Karpas-422 (cell line): ENCODE data around the gene MT1A. TPM values are rescaled to one million over a fixed set of nuclear protein-coding genes. Genes with fewer than 3 reads are reported as not detected.
"Not testable (repeated sequence)": the region's sequence is repeated elsewhere in the genome, so short reads cannot be mapped to it uniquely, and the experiment has no call there.

Source experiments
- DNase-seq: peaks from one replicate; pipeline ENCODE4 v3.0.0-alpha.2; 2015
- H2AFZ ChIP-seq: fragments of 200-600 bp; sonication (generic); 2 replicates; pipeline ENCODE4 v1.6.1; 2014; ENCODE audit warnings: antibody characterized with exemption, low read length, mixed read lengths
- H3K27ac ChIP-seq: fragments of 200-600 bp; sonication (generic); 2 replicates; pipeline ENCODE4 v1.5.1; 2014; ENCODE audit warnings: mild to moderate bottlenecking, low read length, moderate library complexity
- H3K27me3 ChIP-seq: fragments of 200-600 bp; sonication (generic); 2 replicates; pipeline ENCODE4 v1.6.1; 2014; ENCODE audit warnings: low read length, mixed read lengths
- H3K36me3 ChIP-seq: fragments of 200-600 bp; sonication (generic); 2 replicates; pipeline ENCODE4 v1.6.1; 2014; ENCODE audit warnings: low read length, mixed read lengths; ENCODE audit not compliant: insufficient read depth
- H3K4me1 ChIP-seq: fragments of 200-600 bp; sonication (generic); 2 replicates; pipeline ENCODE4 v1.6.1; 2014; ENCODE audit warnings: mild to moderate bottlenecking, low read length, mixed read lengths
- H3K4me2 ChIP-seq: fragments of 200-600 bp; sonication (generic); 2 replicates; pipeline ENCODE4 v1.6.1; 2014; ENCODE audit warnings: low read length, low read depth, mild to moderate bottlenecking; ENCODE audit not compliant: poor library complexity, severe bottlenecking
- H3K4me3 ChIP-seq: fragments of 200-600 bp; sonication (generic); 2 replicates; pipeline ENCODE4 v1.5.1; 2014; ENCODE audit warnings: mild to moderate bottlenecking, antibody characterized with exemption, low read length, mixed read lengths
- H3K79me2 ChIP-seq: fragments of 200-600 bp; sonication (generic); 2 replicates; pipeline ENCODE4 v1.6.1; 2014; ENCODE audit warnings: mild to moderate bottlenecking, low read length, mixed read lengths
- H3K9ac ChIP-seq: fragments of 200-600 bp; sonication (generic); 2 replicates; pipeline ENCODE4 v1.6.0; 2014; ENCODE audit warnings: low read length
- H3K9me2 ChIP-seq: fragments of 200-600 bp; sonication (generic), shearing (Covaris generic); replicated peaks from 2 replicates; pipeline ENCODE4 v1.6.0; 2014; ENCODE audit warnings: mild to moderate bottlenecking, low read length, moderate library complexity; ENCODE audit not compliant: insufficient read depth
- H3K9me3 ChIP-seq: fragments of 300-700, 200-600 bp; sonication (generic); 2 replicates; pipeline ENCODE4 v1.6.1; 2014; ENCODE audit warnings: low read length, mixed read lengths
- H4K20me1 ChIP-seq: fragments of 200-600 bp; sonication (generic); 2 replicates; pipeline ENCODE4 v1.6.1; 2014; ENCODE audit warnings: mild to moderate bottlenecking, antibody characterized with exemption, low read length, low read depth; ENCODE audit not compliant: insufficient read depth
- total RNA-seq: library from RNA; depleted of rRNA; stranded (reverse); fragments of >200 nt; shearing (Covaris generic); gene quantifications from 2 replicates; pipeline ENCODE4 v1.2.3, GENCODE V29; 2014; ENCODE audit warnings: low replicate concordance

MT1A gene
- total RNA-seq, 1 experiment from 2014 or later: not detected

DNA sequence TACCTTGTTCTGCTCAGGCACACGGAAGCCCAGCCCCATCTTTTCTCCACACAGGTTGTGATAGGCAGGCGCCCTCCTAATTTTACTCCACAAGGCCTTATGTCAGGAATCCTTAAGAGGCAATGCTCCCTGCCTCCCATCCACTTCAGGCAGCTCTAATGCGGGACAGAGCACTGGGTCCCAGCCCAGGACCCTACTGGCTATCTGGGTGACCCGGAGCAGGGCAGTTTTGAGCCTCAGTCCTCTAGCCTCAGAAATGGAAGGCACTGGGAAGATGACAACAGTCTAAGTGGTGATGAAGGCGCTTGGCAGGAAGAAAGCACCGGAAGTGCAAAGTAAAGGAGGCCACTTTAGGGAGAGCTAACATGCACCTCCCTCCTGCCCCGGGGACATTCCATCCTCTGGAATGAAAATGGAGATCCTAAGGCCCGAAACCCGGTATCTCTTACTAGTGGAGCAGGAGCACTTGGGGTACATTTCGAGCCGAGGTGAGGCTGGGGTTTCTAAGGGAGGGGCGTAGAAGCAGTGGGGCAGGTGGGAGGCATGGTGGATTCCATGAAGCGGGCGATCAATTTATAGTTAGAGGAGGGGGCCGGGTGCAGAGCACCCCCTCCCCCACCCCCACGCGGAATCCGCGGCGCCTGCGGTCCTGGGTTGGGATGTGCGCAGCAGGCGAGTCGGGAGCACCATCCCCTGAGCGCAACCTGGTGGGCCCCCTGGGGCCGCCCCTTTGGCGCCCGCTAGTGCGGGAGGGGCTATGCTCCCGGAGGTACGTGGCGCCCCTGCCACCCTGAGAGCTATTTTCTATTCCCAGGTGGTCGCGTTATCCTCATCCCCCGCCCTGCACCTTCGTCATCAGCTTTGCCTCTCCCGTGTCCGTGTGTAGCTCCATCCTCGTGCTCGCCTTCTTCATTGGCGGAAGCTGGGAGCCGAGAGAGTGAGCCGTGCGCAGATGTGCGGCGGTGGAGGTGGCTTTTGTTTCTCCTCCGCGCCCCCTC lies 24.2 kb downstream of the MT1A start:
- no peak for DNase-seq
- no peak overlapping the region for H3K4me3 ChIP-seq
- no peak overlapping the region for H3K9ac ChIP-seq
- no peaks in the 10 kb centered on the region for H3K36me3 ChIP-seq
- H2AFZ ChIP-seq: no peak overlapping the region
- no peaks in the 10 kb centered on the region for H3K79me2 ChIP-seq
- no peaks in the 10 kb centered on the region for H3K9me3 ChIP-seq
- no peak overlapping the region for H3K4me2 ChIP-seq
- no peaks in the 10 kb centered on the region for H4K20me1 ChIP-seq
- no peaks in the 10 kb centered on the region for H3K27me3 ChIP-seq
- no peaks in the 10 kb centered on the region for H3K9me2 ChIP-seq
- H3K27ac ChIP-seq: no peak overlapping the region
- H3K4me1 ChIP-seq: peaks cover 12% of the 10 kb centered on the region

DNA sequence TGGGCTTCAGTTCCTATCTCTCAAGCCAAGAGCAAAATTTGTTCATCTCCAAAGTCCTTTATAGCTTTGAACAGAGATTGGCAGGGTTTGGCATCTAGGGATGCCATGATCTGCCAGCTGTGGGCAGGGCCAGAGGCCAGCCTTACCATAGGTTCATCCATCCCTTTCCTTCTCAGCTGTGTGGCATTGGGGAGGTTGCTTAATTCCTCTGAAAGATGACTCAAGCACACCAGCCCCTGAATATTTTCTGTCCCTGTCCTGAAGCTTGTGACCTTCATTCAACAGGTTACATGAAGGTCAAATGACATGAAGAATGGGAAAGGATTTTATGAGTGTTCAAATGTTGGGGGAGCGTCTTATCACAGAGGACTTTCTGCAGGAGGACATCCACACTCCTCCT lies 26.0 kb downstream of the MT1A start:
- no peaks in the 10 kb centered on the region for H3K9me2 ChIP-seq
- H3K4me2 ChIP-seq: no peak overlapping the region
- no peaks in the 10 kb centered on the region for H3K79me2 ChIP-seq
- no peaks in the 10 kb centered on the region for H4K20me1 ChIP-seq
- DNase-seq: no peak
- no peaks in the 10 kb centered on the region for H3K27me3 ChIP-seq
- H3K4me1 ChIP-seq: peaks cover 3% of the 10 kb centered on the region; the same call in 1 of the 2 replicates
- H3K27ac ChIP-seq: no peak overlapping the region
- H3K9ac ChIP-seq: no peak overlapping the region
- H3K9me3 ChIP-seq: no peaks in the 10 kb centered on the region
- no peak overlapping the region for H2AFZ ChIP-seq
- H3K4me3 ChIP-seq: no peak overlapping the region
- no peaks in the 10 kb centered on the region for H3K36me3 ChIP-seq

- H3K4me1 ChIP-seq, H4K20me1 ChIP-seq, H3K9me2 ChIP-seq, H3K79me2 ChIP-seq, H3K4me2 ChIP-seq, H3K4me3 ChIP-seq, H3K27ac ChIP-seq, H3K27me3 ChIP-seq, H3K9ac ChIP-seq, H2AFZ ChIP-seq, DNase-seq, H3K36me3 ChIP-seq, H3K9me3 ChIP-seq: not testable (repeated sequence)
Measured at GRCh38 chr16:56665286-56666261, 27.1 kb downstream of the MT1A start.

DNA sequence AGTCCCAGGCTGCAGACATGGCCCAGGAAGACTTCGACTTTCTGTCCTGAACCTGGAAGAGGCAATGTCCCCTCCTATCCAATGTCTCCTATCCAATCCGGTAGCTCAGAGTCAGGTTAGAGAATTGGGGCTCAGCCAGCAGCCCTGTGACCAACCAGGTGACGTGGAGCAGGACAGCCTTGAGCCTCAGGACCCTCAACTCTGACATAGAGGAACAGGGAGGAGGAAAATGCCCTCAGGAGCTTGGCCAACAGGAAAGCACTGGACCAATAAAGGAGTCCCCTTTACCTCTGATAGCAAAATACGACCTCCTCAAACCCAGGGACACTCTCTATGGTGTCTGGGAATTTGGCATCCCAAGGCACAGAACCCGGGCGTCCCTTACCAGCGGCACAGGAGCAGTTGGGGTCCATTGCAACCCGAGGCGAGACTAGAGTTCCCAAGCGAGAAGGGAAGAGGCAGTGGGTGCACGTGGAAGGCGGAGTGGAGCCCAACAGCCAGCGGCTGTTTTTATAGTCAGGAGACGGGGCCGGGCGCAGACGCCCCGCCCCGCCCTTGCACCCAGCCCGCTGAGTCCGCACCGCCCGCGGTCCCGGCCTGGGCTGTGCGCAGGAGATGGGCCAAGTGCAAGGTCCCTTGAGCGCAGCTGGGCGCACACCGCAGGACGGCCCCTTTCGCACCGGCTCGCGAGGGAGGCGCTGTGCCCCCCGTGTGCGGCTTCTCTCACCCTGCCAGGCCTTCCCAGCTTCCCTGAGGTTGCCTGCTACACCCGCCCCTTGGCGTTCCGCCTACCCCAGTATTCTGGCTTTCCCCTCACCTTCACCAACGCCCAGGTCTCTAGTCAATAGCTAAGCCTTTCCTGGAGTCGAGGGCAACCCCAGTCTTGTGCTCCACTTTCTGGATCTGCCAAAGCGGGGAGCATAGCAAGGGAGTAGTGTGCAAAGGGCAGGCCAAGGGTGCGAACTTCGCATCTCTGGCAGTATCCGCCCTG lies 29.4 kb downstream of the MT1A start, which contains the start of gene MT1G:
TSS of gene MT1G (minus strand) at position 485 of the 991 bp plus-strand sequence. CDS start at position 413, 72 bp downstream.
- Histone ChIP-seq H4K20me1 (no peaks in the 10 kb centered on the region), H3K79me2 (no peaks in the 10 kb centered on the region), H3K4me2 (no peak within 1 kb of the TSS), H3K4me3 (no peak within 1 kb of the TSS), H3K9me2 (no peaks in the 10 kb centered on the region), H3K4me1 (peaks cover 9% of the 10 kb centered on the region), H3K9ac (no peak within 1 kb of the TSS), H3K27me3 (0 out of 2 replicates have a peak, but pooled peaks cover 2% of the 10 kb centered on the region), H2AFZ (no peak within 1 kb of the TSS), H3K27ac (no peak within 1 kb of the TSS), H3K9me3 (no peaks in the 10 kb centered on the region), H3K36me3 (no peaks in the 10 kb centered on the region)
- no peak for DNase-seq

DNA sequence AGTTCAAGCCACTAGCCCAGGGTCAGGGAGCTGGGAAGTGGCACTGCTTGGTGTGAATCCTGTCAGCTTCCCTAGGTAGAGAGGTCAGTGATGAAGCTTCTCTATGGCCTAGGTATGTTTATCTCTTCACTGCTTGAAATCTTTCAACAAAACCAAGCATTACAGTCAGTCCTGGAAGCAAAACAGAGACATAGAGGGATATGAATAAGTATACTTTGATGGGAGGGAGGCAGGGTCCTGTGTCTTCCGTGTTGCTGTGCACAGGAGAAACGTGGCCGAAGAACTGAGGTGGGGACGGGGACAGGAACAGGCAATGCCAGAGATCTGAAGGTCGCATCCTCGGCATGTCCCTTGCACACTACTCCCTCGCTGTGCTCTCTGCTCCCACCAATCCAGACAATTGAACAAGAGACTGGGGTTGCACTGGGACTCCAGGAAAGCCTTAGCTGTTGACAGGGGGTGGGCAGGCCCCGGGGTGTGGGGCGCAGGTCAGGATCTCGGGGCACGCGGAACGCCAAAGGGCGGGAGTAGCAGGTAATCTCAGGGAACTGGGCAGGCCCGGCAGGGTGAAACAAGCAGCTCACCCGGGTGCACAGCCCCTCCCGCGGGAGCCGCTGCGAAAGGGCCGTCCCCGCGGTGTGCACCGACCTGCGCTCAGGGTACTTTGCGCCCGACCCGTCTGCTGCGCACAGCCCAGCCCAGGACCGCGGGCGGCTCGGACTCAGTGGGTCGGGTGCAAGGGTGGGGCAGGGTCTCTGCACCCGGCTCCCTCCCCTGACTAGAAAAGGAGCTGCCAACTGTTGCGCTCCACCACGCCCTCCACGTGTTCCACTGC lies 30.8 kb downstream of the MT1A start, which contains the start of gene MT1H:
TSS of gene MT1H (plus strand) at position 810 of the 835 bp plus-strand sequence. CDS start 71 bp downstream, outside the sequence.
- H3K36me3 ChIP-seq: no peaks in the 10 kb centered on the region
- DNase-seq: peak; percentile 64
- peak within 1 kb of the TSS; percentile 13 for H3K4me2 ChIP-seq
- H2AFZ ChIP-seq: peak within 1 kb of the TSS; percentile 24; the same call in 1 of the 2 replicates
- H4K20me1 ChIP-seq: no peaks in the 10 kb centered on the region
- no peaks in the 10 kb centered on the region for H3K9me3 ChIP-seq
- 0 out of 2 replicates have a peak, but pooled peaks cover 2% of the 10 kb centered on the region for H3K27me3 ChIP-seq
- H3K9ac ChIP-seq: peak within 1 kb of the TSS; percentile 2; the same call in 1 of the 2 replicates
- H3K4me3 ChIP-seq: no peak within 1 kb of the TSS; the same call in 1 of the 2 replicates
- peaks cover 13% of the 10 kb centered on the region for H3K4me1 ChIP-seq
- no peaks in the 10 kb centered on the region for H3K9me2 ChIP-seq
- H3K79me2 ChIP-seq: no peaks in the 10 kb centered on the region
- no peak within 1 kb of the TSS for H3K27ac ChIP-seq

GRCh38 chr16:56669840-56670619 lies 31.6 kb downstream of the MT1A start:
- Histone ChIP-seq H3K36me3 (no peaks in the 10 kb centered on the region), H3K9ac (peak overlapping the region; percentile 2; the same call in 1 of the 2 replicates), H3K4me1 (peaks cover 19% of the 10 kb centered on the region), H3K27me3 (0 out of 2 replicates have a peak, but pooled peaks cover 2% of the 10 kb centered on the region), H3K4me3 (no peak overlapping the region; the same call in 1 of the 2 replicates), H3K4me2 (peak overlapping the region; percentile 13), H2AFZ (peak overlapping the region; percentile 24; the same call in 1 of the 2 replicates), H4K20me1 (no peaks in the 10 kb centered on the region), H3K9me2 (no peaks in the 10 kb centered on the region), H3K9me3 (no peaks in the 10 kb centered on the region), H3K79me2 (no peaks in the 10 kb centered on the region), H3K27ac (no peak overlapping the region)
- no peak for DNase-seq
